HepG2 (cell line): ENCODE measurements around the gene ZFHX3. TPM values are rescaled to one million over a fixed set of nuclear protein-coding genes. Genes with fewer than 3 reads are reported as not detected.

Experiments
- BHLHE40 ChIP-seq: IDR thresholded peaks from 2 replicates; pipeline ENCODE4 v1.6.1; 2011; ENCODE audit warnings: low read length, improper control_type of control experiment
- GATA4 ChIP-seq: sonication (generic); IDR thresholded peaks from 2 replicates; pipeline ENCODE4 v1.6.1; 2016; ENCODE audit warnings: antibody characterized with exemption, low read depth, borderline replicate concordance
- GATAD2A ChIP-seq: IDR thresholded peaks from 2 replicates; pipeline ENCODE4 v1.6.1; 2016
- GTF2F1 ChIP-seq: fragments of 150-350 bp; IDR thresholded peaks from 2 replicates; pipeline ENCODE4 v1.6.1; 2014; ENCODE audit warnings: low read length
- HNF4G ChIP-seq, 2 experiments: sonication (generic) in 1 of 2; formaldehyde crosslinking in 1 of 2; IDR thresholded peaks; 2 replicates each; pipeline versions ENCODE4 v1.4.0 to v1.6.1; 2011 to 2020; ENCODE audit warnings: borderline replicate concordance in 2 of 2, low read depth in 2 of 2, mild to moderate bottlenecking in 2 of 2, low read length in 1 of 2, missing genetic modification reagents in 1 of 2, moderate library complexity in 1 of 2
- JUN ChIP-seq: sonication (generic); formaldehyde crosslinking; IDR thresholded peaks from 2 replicates; pipeline ENCODE4 v1.4.0; 2020; ENCODE audit warnings: mild to moderate bottlenecking, missing genetic modification reagents
- NFIB ChIP-seq: sonication (generic); formaldehyde crosslinking; IDR thresholded peaks from 2 replicates; pipeline ENCODE4 v1.9.0; 2021; ENCODE audit warnings: missing genetic modification reagents, mild to moderate bottlenecking, borderline replicate concordance
- PAX8 ChIP-seq: sonication (generic); formaldehyde crosslinking; IDR thresholded peaks from 2 replicates; pipeline ENCODE4 v1.8.0; 2022; ENCODE audit warnings: mild to moderate bottlenecking, missing genetic modification reagents, borderline replicate concordance
- RFX5 ChIP-seq: IDR thresholded peaks from 2 replicates; pipeline ENCODE4 v1.6.1; 2011; ENCODE audit warnings: low read depth, low read length, improper control_type of control experiment
- SMAD1 ChIP-seq: sonication (generic); formaldehyde crosslinking; IDR thresholded peaks from 2 replicates; pipeline ENCODE4 v1.4.0; 2020; ENCODE audit warnings: missing genetic modification reagents, low read depth, mild to moderate bottlenecking, borderline replicate concordance
- SP4 ChIP-seq: sonication (generic); formaldehyde crosslinking; IDR thresholded peaks from 2 replicates; pipeline ENCODE4 v1.8.1; 2023; ENCODE audit warnings: mild to moderate bottlenecking, missing genetic modification reagents
- TAF1 ChIP-seq: sonication (generic); formaldehyde crosslinking; IDR thresholded peaks from 2 replicates; pipeline ENCODE4 v1.4.0; 2020; ENCODE audit warnings: missing genetic modification reagents
- TBP ChIP-seq: sonication (generic); formaldehyde crosslinking; IDR thresholded peaks from 2 replicates; pipeline ENCODE4 v1.5.0; 2020; ENCODE audit warnings: missing genetic modification reagents
- YEATS2 ChIP-seq: sonication (generic); formaldehyde crosslinking; IDR thresholded peaks from 2 replicates; pipeline ENCODE4 v1.4.0; 2020; ENCODE audit warnings: missing genetic modification reagents, borderline replicate concordance
- ZNF44 ChIP-seq: sonication (generic); formaldehyde crosslinking; IDR thresholded peaks from 2 replicates; pipeline ENCODE4 v1.5.1; 2020; ENCODE audit warnings: mild to moderate bottlenecking, missing genetic modification reagents
- ZNF574 ChIP-seq: sonication (generic); formaldehyde crosslinking; IDR thresholded peaks from 2 replicates; pipeline ENCODE4 v1.4.0; 2020; ENCODE audit warnings: missing genetic modification reagents
- ZNF713 ChIP-seq: sonication (generic); formaldehyde crosslinking; IDR thresholded peaks from 2 replicates; pipeline ENCODE4 v1.4.0; 2020; ENCODE audit warnings: mild to moderate bottlenecking, missing genetic modification reagents
- polyA plus RNA-seq, 8 experiments: library from polyadenylated mRNA; depleted of rRNA in 3 of 8; stranded (reverse) in 7 of 8; unstranded in 1 of 8; fragments of >200 nt; fragmentation: Illumina TruSeq in 4 of 8; extraction: Trizol in 4 of 8; gene quantifications; 2 replicates each; pipeline versions ENCODE4 v1.2.1 to v1.2.3, GENCODE V29; 2011 to 2016; ENCODE audit warnings: low read depth in 4 of 8, missing spikeins in 1 of 8, mixed read lengths in 1 of 8; ENCODE audit not compliant: insufficient read depth in 1 of 8
- total RNA-seq, 5 experiments: library from RNA; depleted of rRNA; stranded (reverse); fragments of >200 nt; fragmentation: Illumina TruSeq; extraction: Trizol; gene quantifications; 2 replicates each; pipeline ENCODE4 v1.2.3, GENCODE V29; 2016; ENCODE audit warnings: low read depth in 1 of 5
- TF ChIP-seq, protein P1 (sequence below): sonication (generic); formaldehyde crosslinking; IDR thresholded peaks from 2 replicates; pipeline ENCODE4 v1.4.0; 2020; ENCODE audit warnings: mild to moderate bottlenecking, missing genetic modification reagents
- TF ChIP-seq, protein P2 (sequence below), 2 experiments: IDR thresholded peaks; 2 replicates each; pipeline ENCODE4 v1.6.1; 2011 to 2012; ENCODE audit warnings: low read length in 2 of 2, borderline replicate concordance in 1 of 2, low read depth in 1 of 2, mild to moderate bottlenecking in 1 of 2, moderate library complexity in 1 of 2

ZFHX3 gene
- total and polyA plus RNA-seq, 2 of the 13 experiments (the other 11 are each of a cell fraction or from before 2014, with no cell fraction given), result 5.0 to 6.0 TPM

GRCh38 chr16:73037845-73038570 lies 9.9 kb downstream of the ZFHX3 start (continued):
- TF ChIP-seq ZNF44 (no peak), TAF1 (CRISPR knock-in tag) (no peak), YEATS2 (no peak), SMAD1 (CRISPR knock-in tag) (no peak), ZNF713 (no peak), JUN (CRISPR knock-in tag) (0 out of 2 replicates have a peak, but pooled peaks have one; percentile 46), HNF4G (IDR thresholded peaks at IDR 0.05; ENCODE audit: borderline replicate concordance, low read depth, low read length) (peak; percentile 95), HNF4G (CRISPR knock-in tag; IDR thresholded peaks at IDR 0.05; ENCODE audit: borderline replicate concordance, low read depth) (peak; percentile 96), BHLHE40 (no peak), GATA4 (peak; percentile 68; the same call in 1 of the 2 replicates), TBP (no peak), GTF2F1 (no peak), RFX5 (no peak), ZNF574 (CRISPR knock-in tag) (peak; percentile 42), NFIB (CRISPR knock-in tag) (no peak), PAX8 (CRISPR knock-in tag) (no peak), SP4 (CRISPR knock-in tag) (no peak), GATAD2A (CRISPR knock-in tag) (peak; percentile 94)
- TF ChIP-seq, protein P1, sequence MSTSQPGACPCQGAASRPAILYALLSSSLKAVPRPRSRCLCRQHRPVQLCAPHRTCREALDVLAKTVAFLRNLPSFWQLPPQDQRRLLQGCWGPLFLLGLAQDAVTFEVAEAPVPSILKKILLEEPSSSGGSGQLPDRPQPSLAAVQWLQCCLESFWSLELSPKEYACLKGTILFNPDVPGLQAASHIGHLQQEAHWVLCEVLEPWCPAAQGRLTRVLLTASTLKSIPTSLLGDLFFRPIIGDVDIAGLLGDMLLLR, result no peak
- TF ChIP-seq, protein P2, sequence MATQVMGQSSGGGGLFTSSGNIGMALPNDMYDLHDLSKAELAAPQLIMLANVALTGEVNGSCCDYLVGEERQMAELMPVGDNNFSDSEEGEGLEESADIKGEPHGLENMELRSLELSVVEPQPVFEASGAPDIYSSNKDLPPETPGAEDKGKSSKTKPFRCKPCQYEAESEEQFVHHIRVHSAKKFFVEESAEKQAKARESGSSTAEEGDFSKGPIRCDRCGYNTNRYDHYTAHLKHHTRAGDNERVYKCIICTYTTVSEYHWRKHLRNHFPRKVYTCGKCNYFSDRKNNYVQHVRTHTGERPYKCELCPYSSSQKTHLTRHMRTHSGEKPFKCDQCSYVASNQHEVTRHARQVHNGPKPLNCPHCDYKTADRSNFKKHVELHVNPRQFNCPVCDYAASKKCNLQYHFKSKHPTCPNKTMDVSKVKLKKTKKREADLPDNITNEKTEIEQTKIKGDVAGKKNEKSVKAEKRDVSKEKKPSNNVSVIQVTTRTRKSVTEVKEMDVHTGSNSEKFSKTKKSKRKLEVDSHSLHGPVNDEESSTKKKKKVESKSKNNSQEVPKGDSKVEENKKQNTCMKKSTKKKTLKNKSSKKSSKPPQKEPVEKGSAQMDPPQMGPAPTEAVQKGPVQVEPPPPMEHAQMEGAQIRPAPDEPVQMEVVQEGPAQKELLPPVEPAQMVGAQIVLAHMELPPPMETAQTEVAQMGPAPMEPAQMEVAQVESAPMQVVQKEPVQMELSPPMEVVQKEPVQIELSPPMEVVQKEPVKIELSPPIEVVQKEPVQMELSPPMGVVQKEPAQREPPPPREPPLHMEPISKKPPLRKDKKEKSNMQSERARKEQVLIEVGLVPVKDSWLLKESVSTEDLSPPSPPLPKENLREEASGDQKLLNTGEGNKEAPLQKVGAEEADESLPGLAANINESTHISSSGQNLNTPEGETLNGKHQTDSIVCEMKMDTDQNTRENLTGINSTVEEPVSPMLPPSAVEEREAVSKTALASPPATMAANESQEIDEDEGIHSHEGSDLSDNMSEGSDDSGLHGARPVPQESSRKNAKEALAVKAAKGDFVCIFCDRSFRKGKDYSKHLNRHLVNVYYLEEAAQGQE (IDR thresholded peaks at IDR 0.05; ENCODE audit: borderline replicate concordance in 1 of 2, low read depth in 1 of 2, low read length in 2 of 2), result peak in 1 of 2 experiments; percentile 22; a peak in 1 of 4 replicates
